MV-4-11 (cell line): ENCODE measurements around the gene GOLGA3.

Source experiments
- DNase-seq: peaks from one replicate; lab custom pipeline; 2025; lab: John Stamatoyannopoulos, UW

Gene GOLGA3

GRCh38 chr12:132723015-132723763, 105.5 kb downstream of the GOLGA3 start:
- no peak for DNase-seq

GRCh38 chr12:132720606-132721345, 107.9 kb downstream of the GOLGA3 start:
- no peak for DNase-seq

- DNase-seq = no peak
These were observed 108.7 kb downstream of the GOLGA3 start for GRCh38 chr12:132719954-132720324.

GRCh38 chr12:132719141-132719953, 109.3 kb downstream of the GOLGA3 start:
- no peak for DNase-seq
